NCI-H2227 (cell line): Measurements from ENCODE around the gene SPATA31D3.
"Not testable (repeated sequence)": the region's sequence is repeated elsewhere in the genome, so short reads cannot be mapped to it uniquely, and the experiment has no call there.

Source experiments
- DNase-seq: peaks from one replicate; lab custom pipeline; 2025; ENCODE audit not compliant: unreplicated experiment; lab: John Stamatoyannopoulos, UW

The SPATA31D3 gene

DNA sequence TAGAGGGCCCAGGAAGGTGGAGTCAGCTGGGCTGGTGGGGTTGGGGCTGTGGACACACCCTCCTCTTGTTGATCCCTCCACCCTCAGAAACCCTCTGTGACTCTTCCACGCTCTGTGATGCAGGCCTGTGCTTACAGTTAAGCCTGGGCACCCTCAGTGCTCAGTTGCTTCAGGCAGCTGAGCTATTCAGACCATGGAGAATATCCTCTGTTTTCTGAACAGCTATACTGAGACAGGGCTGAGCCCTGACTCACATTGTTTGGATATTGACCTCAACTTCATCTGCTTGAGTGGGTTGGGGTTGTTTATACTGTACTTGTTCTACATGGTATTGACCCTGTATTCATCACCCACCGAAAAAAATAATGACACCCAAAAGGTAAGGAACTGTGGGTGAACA is at the start of gene SPATA31D3:
Gene SPATA31D3 (plus strand): TSS at position 108 of the 400 bp plus-strand sequence. CDS start 86 bp downstream, at position 194.
- not testable (repeated sequence) for DNase-seq

DNA sequence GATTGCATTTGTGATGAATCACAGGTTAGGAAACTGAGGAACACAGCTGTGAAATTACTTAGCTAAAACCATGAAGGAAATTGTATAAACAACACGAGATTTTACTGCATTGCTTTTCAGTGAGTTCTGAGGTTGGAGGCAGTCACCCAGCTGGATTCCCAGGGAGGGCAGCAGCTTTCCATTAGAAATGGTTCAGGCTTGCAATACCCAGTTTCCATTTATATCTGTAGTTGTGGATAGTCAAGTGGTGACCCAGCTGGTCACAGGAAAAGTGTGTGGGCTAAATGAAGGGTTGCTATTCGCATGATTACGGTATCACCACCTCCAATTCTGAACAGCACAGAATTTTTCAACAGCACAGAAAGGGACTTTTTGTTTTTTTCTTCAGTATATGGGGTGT is 49.4 kb upstream of the SPATA31D3 start:
- DNase-seq: peak; percentile 16

DNA sequence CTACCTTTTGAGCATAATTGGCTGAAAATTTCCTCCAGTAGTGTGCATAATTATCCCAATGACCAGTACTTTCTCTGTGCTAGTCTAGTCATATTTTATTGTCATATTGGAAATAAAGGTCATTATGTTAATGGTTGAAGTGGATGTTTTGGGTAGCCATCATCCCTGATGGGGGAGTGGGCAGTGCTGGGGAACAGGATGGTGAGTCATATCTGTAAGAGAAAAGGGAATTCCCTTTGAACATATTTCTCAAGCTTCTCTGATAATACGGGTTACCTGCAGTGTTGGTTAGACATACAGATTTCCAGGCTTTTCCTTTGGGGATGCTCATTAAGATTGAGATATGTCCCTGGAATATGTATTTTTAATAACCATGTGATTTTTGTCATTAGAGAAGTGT is 48.4 kb upstream of the SPATA31D3 start:
- no peak for DNase-seq

GRCh38 chr9:81896070-81896469 is 47.2 kb upstream of the SPATA31D3 start:
- peak; percentile 78 for DNase-seq

GRCh38 chr9:81898851-81899250 is 44.4 kb upstream of the SPATA31D3 start:
- DNase-seq: no peak

- no peak for DNase-seq
Measured at GRCh38 chr9:81902196-81902595, 41.1 kb upstream of the SPATA31D3 start.

- DNase-seq: no peak
Measured at GRCh38 chr9:81902626-81903025, 40.7 kb upstream of the SPATA31D3 start.

GRCh38 chr9:81906671-81907070 is 36.6 kb upstream of the SPATA31D3 start:
- no peak for DNase-seq

- DNase-seq: no peak
Measured at GRCh38 chr9:81912135-81912534, 31.2 kb upstream of the SPATA31D3 start.

- no peak for DNase-seq
Measured at GRCh38 chr9:81915801-81916505, 27.3 kb upstream of the SPATA31D3 start.

- DNase-seq: not testable (repeated sequence)
Measured at GRCh38 chr9:81918507-81918906, 24.8 kb upstream of the SPATA31D3 start.

GRCh38 chr9:81928305-81928704 is 15.0 kb upstream of the SPATA31D3 start, which contains the start of gene SPATA31D4:
Gene SPATA31D4, plus strand, starts transcription at chr9:81928428. Its CDS starts 86 bp downstream, at chr9:81928514.
- not testable (repeated sequence) for DNase-seq

DNA sequence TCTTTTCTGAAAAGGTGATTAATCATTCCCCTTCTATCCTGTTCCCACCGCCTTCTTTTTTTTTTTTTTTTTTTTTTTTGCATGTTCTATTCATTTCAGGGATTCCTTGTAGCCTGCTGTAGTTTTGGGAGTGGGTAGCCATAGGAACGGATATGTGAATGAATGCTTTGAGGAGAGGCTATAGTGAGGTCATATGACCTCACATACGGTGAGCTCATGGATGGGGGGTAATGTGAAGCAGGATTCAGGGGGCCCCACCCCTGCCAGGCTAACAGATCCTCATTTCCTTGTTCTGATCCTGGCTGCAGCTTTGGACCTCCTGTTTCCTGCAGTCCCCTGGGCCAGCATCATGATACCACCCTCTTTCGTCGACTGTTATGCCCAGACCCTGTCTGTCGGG is 13.2 kb upstream of the SPATA31D3 start:
- not testable (repeated sequence) for DNase-seq

- not testable (repeated sequence) for DNase-seq
Measured at GRCh38 chr9:81933547-81933946, 9.8 kb upstream of the SPATA31D3 start.

GRCh38 chr9:81948650-81949049 is 5.3 kb downstream of the SPATA31D3 start:
- not testable (repeated sequence) for DNase-seq

DNA sequence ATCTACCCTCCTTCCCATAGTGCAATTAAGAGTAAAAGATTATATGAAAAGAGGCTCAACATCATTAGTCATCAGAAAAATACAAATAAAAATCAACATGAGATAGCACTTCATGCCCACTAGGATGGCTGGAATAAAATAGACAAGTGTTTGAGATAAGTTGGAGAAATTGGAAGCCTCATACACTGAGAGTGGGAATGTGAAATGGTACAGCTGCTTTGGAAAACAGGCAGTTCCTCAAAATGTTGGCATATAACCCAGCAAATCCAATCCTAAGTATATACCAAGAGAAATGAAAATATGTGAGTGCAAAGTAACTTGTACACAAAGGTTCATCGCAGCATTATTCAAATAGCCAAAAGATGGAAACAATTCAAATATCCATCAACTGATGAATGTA is 9.8 kb downstream of the SPATA31D3 start:
- no peak for DNase-seq

GRCh38 chr9:81955625-81956024 is 12.3 kb downstream of the SPATA31D3 start:
- no peak for DNase-seq

- DNase-seq: no peak
Measured at GRCh38 chr9:81964218-81965171, 21.2 kb downstream of the SPATA31D3 start.

GRCh38 chr9:81968026-81968425 is 24.7 kb downstream of the SPATA31D3 start:
- no peak for DNase-seq

DNA sequence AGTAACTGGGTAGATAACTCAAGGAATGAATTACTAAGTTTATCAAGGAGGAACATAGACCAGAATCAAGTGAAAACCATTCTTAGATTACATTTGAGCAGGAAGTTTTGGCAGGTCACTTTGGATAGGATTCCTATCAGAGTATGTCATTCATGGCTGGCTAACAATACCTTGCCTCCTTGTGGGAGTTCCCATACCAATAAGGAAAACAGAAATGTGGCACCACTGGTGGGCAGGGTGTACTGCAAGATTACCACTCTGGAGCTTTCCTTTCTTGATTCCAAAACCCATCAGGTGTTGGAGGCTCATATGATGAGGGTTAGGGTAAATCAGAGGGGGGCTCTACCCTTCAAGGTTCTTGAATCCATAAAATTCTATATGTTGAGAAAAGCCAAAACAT is 26.7 kb downstream of the SPATA31D3 start:
- no peak for DNase-seq

GRCh38 chr9:81971727-81972126 is 28.4 kb downstream of the SPATA31D3 start:
- DNase-seq: no peak

- no peak for DNase-seq
Measured at GRCh38 chr9:81974764-81975163, 31.5 kb downstream of the SPATA31D3 start.
